ENCODE data around the gene CRB3. TPM values are rescaled to one million over a fixed set of nuclear protein-coding genes. Genes with fewer than 3 reads are reported as not detected.

Gene CRB3
- total and polyA plus RNA-seq, 2 of the 8 experiments (the other 6 are each of a cell fraction or from before 2014, with no cell fraction given) = 21.1 to 24.6 TPM

- TF ChIP-seq TCF12 (IDR thresholded peaks at IDR 0.05; ENCODE audit: low read depth, low read length) = peak; percentile 60; the same call in 1 of the 2 replicates
- no peak for TF ChIP-seq BCL11A (IDR thresholded peaks at IDR 0.05; ENCODE audit: low read depth in 2 of 2, low read length in 2 of 2)
- no peak for TF ChIP-seq BRCA1 (IDR thresholded peaks at IDR 0.05; ENCODE audit: low read depth, low read length)
- TF ChIP-seq SP1 (IDR thresholded peaks at IDR 0.05; ENCODE audit: low read depth, low read length) = peak; percentile 42; the same call in 1 of the 2 replicates
- TF ChIP-seq TAF7 (optimal IDR thresholded peaks at IDR 0.05; ENCODE audit: borderline replicate concordance, low read depth, low read length) = no peak
- no peak for TF ChIP-seq CEBPB (IDR thresholded peaks at IDR 0.05; ENCODE audit: low read depth, low read length)
- TF ChIP-seq CTBP2 (IDR thresholded peaks at IDR 0.05; ENCODE audit: borderline replicate concordance, insufficient read depth, insufficient read length, low read length) = no peak
- TF ChIP-seq NANOG (IDR thresholded peaks at IDR 0.05; ENCODE audit: insufficient read depth, low read depth, low read length, poor library complexity, severe bottlenecking) = no peak
- TF ChIP-seq RXRA (IDR thresholded peaks at IDR 0.05; ENCODE audit: insufficient read depth, low read depth, low read length) = no peak
- TF ChIP-seq SUZ12 (IDR thresholded peaks at IDR 0.05; ENCODE audit: low read length) = no peak
- TF ChIP-seq E2F6 (IDR thresholded peaks at IDR 0.05) = peak; percentile 69
These were observed 3.8 kb upstream of the CRB3 start (continued) for GRCh38 chr19:6460099-6460884.

Measured in H1 (cell line).